Gastroesophageal sphincter (tissue), 3 donors: ENCODE data around the gene VCP.

Source experiments
- EP300 ChIP-seq: sonication (generic); formaldehyde crosslinking; IDR thresholded peaks from one replicate; pipeline ENCODE4 v1.6.1; 2017; ENCODE audit warnings: antibody characterized with exemption, mild to moderate bottlenecking
- POLR2A ChIP-seq, 2 donors: fragments of 450-650 bp; IDR thresholded peaks; one replicate each; pipeline ENCODE4 v1.6.1; 2017; ENCODE audit warnings: antibody characterized with exemption in 2 of 2, mild to moderate bottlenecking in 2 of 2, moderate library complexity in 1 of 2
- POLR2AphosphoS5 ChIP-seq: sonication (generic); formaldehyde crosslinking; IDR thresholded peaks from one replicate; pipeline ENCODE4 v1.6.1; 2017; ENCODE audit warnings: antibody characterized with exemption
- TF ChIP-seq, protein P1 (sequence below), 4 experiments: fragments of 200-600 bp in 2 of 4; fragments of 450-650 bp in 2 of 4; sonication (generic) in 1 of 4; IDR thresholded peaks; one replicate each; pipeline ENCODE4 v1.5.1; 2017 to 2019; ENCODE audit warnings: antibody characterized with exemption in 4 of 4, mild to moderate bottlenecking in 2 of 4, moderate library complexity in 2 of 4

DNA sequence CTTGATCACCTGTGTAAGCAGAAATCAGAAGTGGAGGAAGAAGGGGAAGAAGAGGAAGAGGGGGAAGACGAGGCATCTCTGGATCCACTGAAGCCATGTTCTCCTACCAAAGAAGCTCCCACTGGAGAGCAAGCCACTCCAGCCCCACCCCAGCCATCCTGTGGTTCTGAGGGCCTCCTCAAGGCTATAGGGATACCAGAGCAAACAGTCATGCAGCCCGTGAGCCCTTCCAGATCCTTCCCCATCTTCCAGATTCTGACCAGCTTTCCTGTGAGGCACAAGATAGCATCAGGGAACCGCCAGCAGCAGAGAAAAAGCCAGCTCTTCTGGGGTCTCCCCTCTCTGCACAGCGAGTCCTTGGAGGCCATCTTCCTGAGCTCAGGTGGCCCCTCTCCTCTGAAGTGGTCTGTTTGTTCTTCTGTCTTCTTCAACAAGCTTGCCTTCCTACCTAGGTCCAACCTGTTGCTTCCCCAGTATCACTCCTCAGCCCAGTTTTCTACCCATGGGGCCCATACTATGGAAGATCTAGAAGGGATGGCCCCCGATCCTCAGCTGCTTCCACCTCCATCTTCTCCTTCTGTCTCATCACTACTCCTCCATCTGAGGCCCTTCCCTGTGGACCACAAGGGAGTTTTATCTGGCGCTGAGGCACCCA is 29.4 kb downstream of the VCP start:
- TF ChIP-seq EP300 (no peak), POLR2AphosphoS5 (no peak), POLR2A (IDR thresholded peaks at IDR 0.05) (no peak)
- TF ChIP-seq, protein P1, sequence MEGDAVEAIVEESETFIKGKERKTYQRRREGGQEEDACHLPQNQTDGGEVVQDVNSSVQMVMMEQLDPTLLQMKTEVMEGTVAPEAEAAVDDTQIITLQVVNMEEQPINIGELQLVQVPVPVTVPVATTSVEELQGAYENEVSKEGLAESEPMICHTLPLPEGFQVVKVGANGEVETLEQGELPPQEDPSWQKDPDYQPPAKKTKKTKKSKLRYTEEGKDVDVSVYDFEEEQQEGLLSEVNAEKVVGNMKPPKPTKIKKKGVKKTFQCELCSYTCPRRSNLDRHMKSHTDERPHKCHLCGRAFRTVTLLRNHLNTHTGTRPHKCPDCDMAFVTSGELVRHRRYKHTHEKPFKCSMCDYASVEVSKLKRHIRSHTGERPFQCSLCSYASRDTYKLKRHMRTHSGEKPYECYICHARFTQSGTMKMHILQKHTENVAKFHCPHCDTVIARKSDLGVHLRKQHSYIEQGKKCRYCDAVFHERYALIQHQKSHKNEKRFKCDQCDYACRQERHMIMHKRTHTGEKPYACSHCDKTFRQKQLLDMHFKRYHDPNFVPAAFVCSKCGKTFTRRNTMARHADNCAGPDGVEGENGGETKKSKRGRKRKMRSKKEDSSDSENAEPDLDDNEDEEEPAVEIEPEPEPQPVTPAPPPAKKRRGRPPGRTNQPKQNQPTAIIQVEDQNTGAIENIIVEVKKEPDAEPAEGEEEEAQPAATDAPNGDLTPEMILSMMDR (IDR thresholded peaks at IDR 0.05), result no peak
